Breast epithelium (tissue), 4 donors: ENCODE measurements around the gene GGT7. TPM values are rescaled to one million over a fixed set of nuclear protein-coding genes. Genes with fewer than 3 reads are reported as not detected.

Experiments used
- DNase-seq, 2 donors: peaks; one replicate each; pipeline ENCODE4 v3.0.0-alpha.2; 2019; ENCODE audit warnings: low spot score in 2 of 2
- H3K27ac ChIP-seq, 2 donors: fragments of 200-600 bp; sonication (generic) in 1 of 2; one replicate each; pipeline ENCODE4 v1.5.1; 2016 to 2019; ENCODE audit warnings: mild to moderate bottlenecking in 1 of 2
- H3K27me3 ChIP-seq, 2 donors: fragments of 200-600 bp; sonication (generic) in 1 of 2; one replicate each; pipeline versions ENCODE4 v1.5.1 to v1.6.0; 2017 to 2019; ENCODE audit warnings: control low read depth in 1 of 2, mild to moderate bottlenecking in 1 of 2
- H3K36me3 ChIP-seq: fragments of 200-600 bp; one replicate; pipeline ENCODE4 v1.5.1; 2019
- H3K4me1 ChIP-seq, 2 donors: fragments of 200-600 bp; sonication (generic); one replicate each; pipeline ENCODE4 v1.5.1; 2016 to 2019; ENCODE audit warnings: control low read depth in 1 of 2
- H3K4me3 ChIP-seq, 3 donors: fragments of 200-600 bp; sonication (generic); 1 replicate in 2 of 3; 2 replicates in 1 of 3; pipeline ENCODE4 v1.5.1; 2016 to 2019; ENCODE audit warnings: mild to moderate bottlenecking in 3 of 3, moderate library complexity in 2 of 3
- H3K9me3 ChIP-seq, 2 donors: fragments of 200-600 bp; sonication (generic) in 1 of 2; one replicate each; pipeline ENCODE4 v1.5.1; 2016 to 2019; ENCODE audit warnings: control low read depth in 1 of 2
- POLR2A ChIP-seq: fragments of 450-650 bp; IDR thresholded peaks from one replicate; pipeline ENCODE4 v1.6.1; 2016; ENCODE audit warnings: antibody characterized with exemption, mild to moderate bottlenecking, moderate library complexity
- POLR2AphosphoS5 ChIP-seq, 3 donors: sonication (generic); formaldehyde crosslinking; IDR thresholded peaks; one replicate each; pipeline ENCODE4 v1.6.1; 2017; ENCODE audit warnings: antibody characterized with exemption in 3 of 3
- intact Hi-C: fragments of 100-400 bp; cut with DNase I; formaldehyde crosslinking; loops from one replicate; pipeline ENCODE4 v1.15.1; 2023; ENCODE audit warnings: low total_unique reads
- total RNA-seq, 3 donors: library from RNA; depleted of rRNA; stranded (reverse); fragments of >200 nt; gene quantifications; one replicate each; pipeline ENCODE4 v1.1.0, GENCODE V29; 2016
- TF ChIP-seq, protein P1 (sequence below), 3 donors: fragments of 450-650 bp; IDR thresholded peaks; one replicate each; pipeline ENCODE4 v1.5.1; 2016 to 2017; ENCODE audit warnings: antibody characterized with exemption in 3 of 3, mild to moderate bottlenecking in 3 of 3, moderate library complexity in 3 of 3

The GGT7 gene
- total RNA-seq, 3 donors from 2014 or later, result 13.1 to 21.8 (median 16.4) TPM

DNA sequence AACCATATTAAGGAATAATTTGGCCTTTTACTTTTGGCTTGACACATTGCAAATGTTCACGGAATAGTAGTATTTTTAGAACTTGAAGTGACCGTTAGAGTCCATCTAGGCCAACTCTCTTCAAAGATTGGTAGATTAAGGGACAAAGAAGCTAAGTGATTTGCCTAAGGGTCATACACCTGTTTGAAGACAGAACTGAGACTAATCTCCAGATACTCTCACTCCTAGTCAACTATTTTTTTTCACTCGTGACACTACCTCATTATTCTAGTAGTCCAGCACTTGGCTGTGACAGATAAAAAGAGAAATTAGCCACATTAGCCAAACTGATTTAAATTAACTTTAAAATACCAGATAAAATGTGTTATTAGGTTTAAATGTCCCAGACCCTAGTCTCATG is 14.4 kb upstream of the GGT7 start:
- Histone ChIP-seq H3K27me3 (no peaks in the 10 kb centered on the region), H3K4me1 (no peaks in the 10 kb centered on the region), H3K9me3 (no peaks in the 10 kb centered on the region), H3K36me3 (peaks cover 6% of the 10 kb centered on the region), H3K4me3 (no peak overlapping the region), H3K27ac (no peak overlapping the region)
- intact Hi-C loops, result no loop called here
- TF ChIP-seq POLR2AphosphoS5 (IDR thresholded peaks at IDR 0.05) (no peak), POLR2A (no peak)
- TF ChIP-seq, protein P1, sequence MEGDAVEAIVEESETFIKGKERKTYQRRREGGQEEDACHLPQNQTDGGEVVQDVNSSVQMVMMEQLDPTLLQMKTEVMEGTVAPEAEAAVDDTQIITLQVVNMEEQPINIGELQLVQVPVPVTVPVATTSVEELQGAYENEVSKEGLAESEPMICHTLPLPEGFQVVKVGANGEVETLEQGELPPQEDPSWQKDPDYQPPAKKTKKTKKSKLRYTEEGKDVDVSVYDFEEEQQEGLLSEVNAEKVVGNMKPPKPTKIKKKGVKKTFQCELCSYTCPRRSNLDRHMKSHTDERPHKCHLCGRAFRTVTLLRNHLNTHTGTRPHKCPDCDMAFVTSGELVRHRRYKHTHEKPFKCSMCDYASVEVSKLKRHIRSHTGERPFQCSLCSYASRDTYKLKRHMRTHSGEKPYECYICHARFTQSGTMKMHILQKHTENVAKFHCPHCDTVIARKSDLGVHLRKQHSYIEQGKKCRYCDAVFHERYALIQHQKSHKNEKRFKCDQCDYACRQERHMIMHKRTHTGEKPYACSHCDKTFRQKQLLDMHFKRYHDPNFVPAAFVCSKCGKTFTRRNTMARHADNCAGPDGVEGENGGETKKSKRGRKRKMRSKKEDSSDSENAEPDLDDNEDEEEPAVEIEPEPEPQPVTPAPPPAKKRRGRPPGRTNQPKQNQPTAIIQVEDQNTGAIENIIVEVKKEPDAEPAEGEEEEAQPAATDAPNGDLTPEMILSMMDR (IDR thresholded peaks at IDR 0.05), result no peak
- no peak for DNase-seq

DNA sequence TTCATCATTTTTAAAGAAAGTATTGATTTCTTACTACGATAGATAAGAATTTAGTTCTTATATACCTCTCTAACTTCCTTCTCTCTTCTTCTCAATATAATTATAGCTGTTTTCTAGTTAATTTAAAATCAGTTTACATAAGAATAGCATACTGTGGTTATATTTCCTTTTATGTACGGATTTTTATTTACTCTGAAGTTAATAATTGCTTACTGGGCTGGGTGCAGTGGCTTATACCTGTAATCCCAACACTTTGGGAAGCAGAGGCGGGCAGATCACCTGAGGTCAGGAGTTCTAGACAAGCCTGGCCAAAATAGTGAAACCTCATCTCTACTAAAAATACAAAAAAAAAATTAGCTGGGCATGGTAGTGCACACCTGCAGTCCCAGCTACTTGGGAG is 13.5 kb upstream of the GGT7 start:
- intact Hi-C loops, result no loop called here
- no peaks in the 10 kb centered on the region for H3K27me3 ChIP-seq
- peaks cover 6% of the 10 kb centered on the region for H3K36me3 ChIP-seq
- TF ChIP-seq POLR2AphosphoS5 (IDR thresholded peaks at IDR 0.05) (no peak), POLR2A (no peak)
- TF ChIP-seq, protein P1 (IDR thresholded peaks at IDR 0.05), result no peak
- H3K9me3 ChIP-seq, result no peaks in the 10 kb centered on the region
- no peak overlapping the region for H3K4me3 ChIP-seq
- no peak for DNase-seq
- H3K27ac ChIP-seq, result no peak overlapping the region
- no peaks in the 10 kb centered on the region for H3K4me1 ChIP-seq

DNA sequence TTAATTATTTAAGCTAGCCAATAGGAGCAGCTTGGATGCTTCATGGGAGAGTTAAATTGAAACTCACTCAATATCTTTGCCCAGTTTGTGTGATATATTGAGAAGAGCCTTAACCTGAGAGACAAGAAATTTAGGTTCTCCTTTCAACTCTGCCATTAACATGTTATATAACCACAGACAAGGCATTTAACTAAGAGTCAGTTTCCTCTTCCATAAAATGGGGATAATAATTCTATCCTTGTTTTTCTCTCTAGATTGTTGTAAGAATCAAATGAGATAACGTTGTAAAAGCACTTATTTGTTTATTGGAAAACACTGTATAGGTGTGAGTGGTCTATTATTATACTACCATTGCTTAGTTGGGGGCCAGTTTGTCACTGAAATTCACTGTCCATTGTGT is 11.6 kb upstream of the GGT7 start:
- intact Hi-C loops, result no loop called here
- no peak for DNase-seq
- no peaks in the 10 kb centered on the region for H3K9me3 ChIP-seq
- H3K27ac ChIP-seq, result no peak overlapping the region
- H3K27me3 ChIP-seq, result no peaks in the 10 kb centered on the region
- H3K4me3 ChIP-seq, result no peak overlapping the region
- peaks cover 6% of the 10 kb centered on the region for H3K36me3 ChIP-seq
- TF ChIP-seq POLR2A (no peak), POLR2AphosphoS5 (IDR thresholded peaks at IDR 0.05) (no peak)
- TF ChIP-seq, protein P1 (IDR thresholded peaks at IDR 0.05), result no peak
- H3K4me1 ChIP-seq, result no peaks in the 10 kb centered on the region

DNA sequence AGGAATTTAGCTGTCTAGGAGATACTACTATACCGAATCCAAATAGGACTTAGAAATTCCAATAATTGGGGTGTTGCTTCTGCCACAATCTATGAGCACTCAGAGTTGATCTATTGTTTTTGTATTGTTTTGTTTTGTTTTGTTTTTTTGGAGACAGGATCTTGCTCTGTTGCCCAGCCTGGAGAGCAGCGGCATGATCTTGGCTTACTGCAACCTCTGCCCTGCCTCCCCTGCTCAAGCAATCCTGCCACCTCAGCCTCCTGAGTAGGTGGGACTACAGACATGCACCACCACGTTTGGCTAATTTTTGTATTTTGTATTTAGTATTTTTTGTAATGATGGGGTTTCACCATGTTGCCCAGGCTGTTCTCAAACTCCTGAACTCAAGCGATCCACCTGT is 11.2 kb upstream of the GGT7 start:
- Histone ChIP-seq H3K27ac (no peak overlapping the region), H3K4me1 (no peaks in the 10 kb centered on the region), H3K27me3 (no peaks in the 10 kb centered on the region), H3K4me3 (no peak overlapping the region), H3K9me3 (no peaks in the 10 kb centered on the region), H3K36me3 (peaks cover 6% of the 10 kb centered on the region)
- TF ChIP-seq, protein P1 (IDR thresholded peaks at IDR 0.05), result no peak
- TF ChIP-seq POLR2AphosphoS5 (IDR thresholded peaks at IDR 0.05), result no peak
- no peak for TF ChIP-seq POLR2A
- intact Hi-C loops, result no loop called here
- DNase-seq, result no peak

DNA sequence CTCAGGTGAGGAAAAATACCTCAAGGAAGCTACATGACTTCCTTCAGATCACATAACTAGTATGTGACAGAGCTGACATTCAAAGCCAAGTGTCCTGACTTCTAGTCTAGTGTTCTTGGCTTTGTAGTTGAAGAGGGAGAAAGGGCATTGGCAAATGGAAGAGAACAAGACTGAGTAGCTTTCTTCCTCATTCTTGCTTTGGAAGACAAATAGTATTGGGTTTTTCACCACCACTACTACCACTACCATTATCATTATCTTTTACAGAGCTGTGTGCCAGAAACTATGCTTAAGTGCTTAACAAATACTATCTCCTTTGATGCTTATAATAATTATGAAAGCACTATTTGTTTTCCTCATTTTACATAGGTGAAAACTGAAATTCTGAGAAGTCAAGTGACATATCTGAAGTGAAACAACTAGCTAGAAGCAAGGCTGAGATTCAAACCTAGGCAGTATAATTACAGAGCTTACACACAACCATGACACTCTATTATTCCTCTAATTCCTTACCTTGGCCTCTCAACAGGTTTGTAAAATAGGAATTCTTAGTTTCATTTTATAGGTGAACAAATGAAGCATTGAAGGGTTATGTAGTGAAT is 10.5 kb upstream of the GGT7 start:
- H3K36me3 ChIP-seq, result peaks cover 6% of the 10 kb centered on the region
- no peaks in the 10 kb centered on the region for H3K9me3 ChIP-seq
- no peak for DNase-seq
- H3K27ac ChIP-seq, result peak overlapping the region in 1 of 2 donors; percentile 57
- H3K4me1 ChIP-seq, result no peaks in the 10 kb centered on the region
- no peaks in the 10 kb centered on the region for H3K27me3 ChIP-seq
- intact Hi-C loops, result no loop called here
- no peak for TF ChIP-seq POLR2A
- TF ChIP-seq POLR2AphosphoS5 (IDR thresholded peaks at IDR 0.05), result no peak
- TF ChIP-seq, protein P1 (IDR thresholded peaks at IDR 0.05), result no peak
- no peak overlapping the region for H3K4me3 ChIP-seq
